Fibroblast of lung (primary cell): ENCODE data around the gene COBL.

Source experiments
- CTCF ChIP-seq, 2 donors: IDR thresholded peaks in 1 of 2; conservative IDR thresholded peaks in 1 of 2; 1 replicate in 1 of 2; 2 replicates in 1 of 2; pipeline ENCODE4 v1.5.1; 2011 to 2012; ENCODE audit warnings: low read length in 2 of 2, control low read depth in 1 of 2, inconsistent platforms in 1 of 2, low read depth in 1 of 2, mild to moderate bottlenecking in 1 of 2
- EZH2 ChIP-seq: IDR thresholded peaks from 2 replicates; pipeline ENCODE4 v1.5.1; 2012; ENCODE audit warnings: low read length, control low read depth, mild to moderate bottlenecking; ENCODE audit errors: missing control alignments

GRCh38 chr7:51072281-51072680 lies 244.3 kb downstream of the COBL start:
- TF ChIP-seq CTCF (conservative IDR thresholded peaks at IDR 0.05 in 1 of 2, IDR thresholded peaks at IDR 0.05 in 1 of 2; ENCODE audit: low read depth in 1 of 2, low read length in 2 of 2) (no peak), EZH2 (no peak)
